Stimulated activated CD4-positive, alpha-beta T cell treated with anti-CD3 and anti-CD28 coated beads, Interleukin-2, amount 100 ng/mL, for 4 hours (primary cell): ENCODE data around the gene MARCHF4.
A peak's percentile ranks its signal among the peaks of the same experiment; 100 is the strongest.

Source experiments
- DNase-seq: peaks from one replicate; pipeline ENCODE4 v3.0.0-alpha.2; 2020; ENCODE audit warnings: low read depth

Gene MARCHF4

GRCh38 chr2:216350214-216350791 is 22.0 kb downstream of the MARCHF4 start:
- DNase-seq: peak; percentile 22

GRCh38 chr2:216349366-216349765 is 22.9 kb downstream of the MARCHF4 start:
- no peak for DNase-seq

GRCh38 chr2:216348756-216349308 is 23.5 kb downstream of the MARCHF4 start:
- no peak for DNase-seq

GRCh38 chr2:216346781-216347180 is 25.5 kb downstream of the MARCHF4 start:
- DNase-seq: no peak

- DNase-seq: no peak
These were observed 26.4 kb downstream of the MARCHF4 start for GRCh38 chr2:216345846-216346245.

GRCh38 chr2:216344950-216345300 is 27.4 kb downstream of the MARCHF4 start:
- DNase-seq: no peak

GRCh38 chr2:216344206-216344949 is 27.9 kb downstream of the MARCHF4 start:
- DNase-seq: no peak

GRCh38 chr2:216343221-216343980 is 28.9 kb downstream of the MARCHF4 start:
- no peak for DNase-seq

GRCh38 chr2:216341121-216341520 is 31.2 kb downstream of the MARCHF4 start:
- no peak for DNase-seq

GRCh38 chr2:216340280-216340631 is 32.0 kb downstream of the MARCHF4 start:
- DNase-seq: no peak

GRCh38 chr2:216339456-216340279 is 32.6 kb downstream of the MARCHF4 start:
- no peak for DNase-seq

- no peak for DNase-seq
These were observed 37.0 kb downstream of the MARCHF4 start for GRCh38 chr2:216335252-216335651.

- DNase-seq: no peak
These were observed 43.9 kb downstream of the MARCHF4 start for GRCh38 chr2:216328347-216328746.

GRCh38 chr2:216327447-216327935 is 44.8 kb downstream of the MARCHF4 start:
- DNase-seq: no peak
